ENCODE measurements around the gene PADI3.
"Not testable (repeated sequence)": the region's sequence is repeated elsewhere in the genome, so short reads cannot be mapped to it uniquely, and the experiment has no call there.

PADI3 gene

DNA sequence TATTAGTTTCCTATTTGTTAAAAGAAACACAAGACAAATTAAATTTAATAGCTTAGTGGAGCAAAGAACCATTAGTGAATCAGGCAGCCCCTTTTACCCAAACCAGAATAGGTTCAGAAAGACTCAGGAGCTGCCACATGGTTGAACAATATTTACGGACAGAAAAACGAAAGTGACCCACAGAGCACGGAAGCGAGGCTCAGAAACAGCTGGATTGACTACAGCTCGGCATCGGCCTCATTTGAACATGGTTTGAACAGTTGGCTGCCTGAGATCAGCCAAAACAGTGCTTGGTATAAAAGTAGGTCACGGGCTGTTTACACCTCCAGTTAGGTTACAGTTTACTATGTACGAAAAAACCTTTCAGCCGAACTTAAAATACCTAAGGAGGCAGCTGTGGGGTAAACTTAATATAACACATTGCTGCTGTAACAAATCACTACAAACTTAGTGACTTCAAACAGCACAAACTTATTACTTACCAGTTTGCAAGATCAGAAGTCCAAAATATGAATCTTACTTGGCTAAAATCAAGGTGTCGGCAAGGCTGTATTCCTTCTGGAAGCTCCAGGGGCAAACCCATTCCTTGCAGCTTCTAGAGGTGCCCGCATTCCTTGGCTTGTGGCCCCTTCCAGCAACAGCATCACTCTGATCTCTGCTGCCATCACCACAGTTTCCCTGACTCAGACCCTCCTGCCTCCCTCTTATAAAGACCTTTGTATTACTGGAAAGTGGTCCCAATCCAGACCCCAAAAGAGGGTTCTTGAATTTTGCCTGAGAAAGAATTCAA lies 70.9 kb downstream of the PADI3 start:
- Histone ChIP-seq H3K9ac (ENCODE audit: low read depth in 1 of 2, low read length in 2 of 2) (no peak overlapping the region), H3K27me3 (ENCODE audit: control insufficient read depth in 2 of 2, insufficient read depth in 2 of 2, low read length in 2 of 2) (peaks cover 0 to 5% of the 10 kb centered on the region in 2 donors), H3K36me3 (ENCODE audit: control insufficient read depth in 2 of 2, insufficient read depth in 2 of 2, low read length in 2 of 2) (no peaks in the 10 kb centered on the region), H3K4me3 (ENCODE audit: low read length in 2 of 2) (no peak overlapping the region), H3K4me1 (ENCODE audit: control insufficient read depth in 2 of 2, insufficient read depth in 2 of 2, low read length in 2 of 2) (peaks cover 0 to 3% of the 10 kb centered on the region in 2 donors), H3K9me3 (ENCODE audit: control insufficient read depth in 2 of 2, low read length in 2 of 2) (peaks cover 0 to 2% of the 10 kb centered on the region in 2 donors), H3K27ac (ENCODE audit: low read depth in 2 of 2, low read length in 2 of 2) (no peak overlapping the region)

GRCh38 chr1:17321857-17322390 lies 73.0 kb downstream of the PADI3 start:
- H3K27me3 ChIP-seq (ENCODE audit: control insufficient read depth in 2 of 2, insufficient read depth in 2 of 2, low read length in 2 of 2); H3K9me3 ChIP-seq (ENCODE audit: control insufficient read depth in 2 of 2, low read length in 2 of 2); H3K36me3 ChIP-seq (ENCODE audit: control insufficient read depth in 2 of 2, insufficient read depth in 2 of 2, low read length in 2 of 2); H3K4me1 ChIP-seq (ENCODE audit: control insufficient read depth in 2 of 2, insufficient read depth in 2 of 2, low read length in 2 of 2); H3K9ac ChIP-seq (ENCODE audit: low read depth in 1 of 2, low read length in 2 of 2); H3K27ac ChIP-seq (ENCODE audit: low read depth in 2 of 2, low read length in 2 of 2); H3K4me3 ChIP-seq (ENCODE audit: low read length in 2 of 2): not testable (repeated sequence)

DNA sequence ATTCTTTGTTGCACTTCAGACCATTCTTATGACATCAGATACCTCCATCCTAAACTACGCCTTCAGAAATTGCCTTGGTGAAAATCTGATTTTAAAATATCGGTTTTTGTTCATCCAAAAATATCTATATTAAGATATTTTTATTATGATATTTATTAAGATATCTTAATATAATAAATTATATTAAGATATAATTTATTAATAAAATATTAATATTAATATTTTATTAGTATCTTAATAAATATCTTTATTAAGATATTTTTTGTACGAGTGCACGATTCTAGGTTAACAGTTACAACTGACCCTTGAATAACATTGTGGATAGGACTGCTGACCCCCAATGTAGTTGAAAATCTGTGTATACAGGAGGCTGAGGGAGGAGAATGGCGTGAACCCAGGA lies 80.0 kb downstream of the PADI3 start:
- Histone ChIP-seq H3K9ac (ENCODE audit: low read depth in 1 of 2, low read length in 2 of 2) (no peak overlapping the region), H3K4me3 (ENCODE audit: low read length in 2 of 2) (no peak overlapping the region), H3K36me3 (ENCODE audit: control insufficient read depth in 2 of 2, insufficient read depth in 2 of 2, low read length in 2 of 2) (no peaks in the 10 kb centered on the region), H3K27ac (ENCODE audit: low read depth in 2 of 2, low read length in 2 of 2) (no peak overlapping the region), H3K27me3 (ENCODE audit: control insufficient read depth in 2 of 2, insufficient read depth in 2 of 2, low read length in 2 of 2) (peaks cover 3 to 7% of the 10 kb centered on the region in 2 donors), H3K9me3 (ENCODE audit: control insufficient read depth in 2 of 2, low read length in 2 of 2) (no peaks in the 10 kb centered on the region), H3K4me1 (ENCODE audit: control insufficient read depth in 2 of 2, insufficient read depth in 2 of 2, low read length in 2 of 2) (no peaks in the 10 kb centered on the region)

DNA sequence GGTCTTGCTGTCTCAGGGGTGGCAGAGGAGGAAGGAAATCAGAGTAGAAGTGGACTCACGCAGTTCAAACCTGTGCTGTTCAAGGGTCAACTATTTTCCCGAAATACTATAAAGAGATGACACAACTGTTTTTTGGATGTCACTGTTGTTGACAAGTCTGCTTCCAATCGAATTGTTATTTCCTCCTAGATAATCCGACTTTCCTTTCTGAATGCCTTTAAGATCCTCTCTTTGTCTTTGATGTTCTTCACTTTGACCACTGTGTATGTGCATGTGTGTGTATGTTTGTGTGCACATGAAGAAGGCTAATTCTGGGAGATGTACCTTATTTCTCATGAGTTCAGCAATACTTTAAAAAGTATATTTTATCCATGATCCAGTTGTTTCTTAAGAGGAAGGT lies 80.7 kb downstream of the PADI3 start:
- H3K36me3 ChIP-seq (ENCODE audit: control insufficient read depth in 2 of 2, insufficient read depth in 2 of 2, low read length in 2 of 2): no peaks in the 10 kb centered on the region
- peaks cover 3 to 7% of the 10 kb centered on the region in 2 donors for H3K27me3 ChIP-seq (ENCODE audit: control insufficient read depth in 2 of 2, insufficient read depth in 2 of 2, low read length in 2 of 2)
- no peaks in the 10 kb centered on the region for H3K9me3 ChIP-seq (ENCODE audit: control insufficient read depth in 2 of 2, low read length in 2 of 2)
- H3K4me3 ChIP-seq (ENCODE audit: low read length in 2 of 2): no peak overlapping the region
- no peak overlapping the region for H3K27ac ChIP-seq (ENCODE audit: low read depth in 2 of 2, low read length in 2 of 2)
- H3K9ac ChIP-seq (ENCODE audit: low read depth in 1 of 2, low read length in 2 of 2): no peak overlapping the region
- H3K4me1 ChIP-seq (ENCODE audit: control insufficient read depth in 2 of 2, insufficient read depth in 2 of 2, low read length in 2 of 2): no peaks in the 10 kb centered on the region

DNA sequence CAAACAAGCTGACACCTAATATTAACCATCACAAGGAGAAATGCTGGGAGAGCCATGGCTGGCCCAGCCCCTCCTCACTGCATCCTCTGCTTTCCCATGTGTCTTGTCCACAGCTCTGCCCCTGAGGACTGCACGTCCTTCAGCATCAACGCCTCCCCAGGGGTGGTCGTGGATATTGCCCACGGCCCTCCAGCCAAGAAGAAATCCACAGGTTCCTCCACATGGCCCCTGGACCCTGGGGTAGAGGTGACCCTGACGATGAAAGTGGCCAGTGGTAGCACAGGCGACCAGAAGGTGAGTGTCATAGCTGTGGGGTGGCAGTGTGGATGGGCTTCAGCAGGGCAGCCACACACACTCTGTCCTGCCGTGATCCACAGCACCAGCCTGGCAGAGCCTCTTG lies 82.0 kb downstream of the PADI3 start:
- no peak overlapping the region for H3K4me3 ChIP-seq (ENCODE audit: low read length in 2 of 2)
- no peak overlapping the region for H3K27ac ChIP-seq (ENCODE audit: low read depth in 2 of 2, low read length in 2 of 2)
- no peaks in the 10 kb centered on the region for H3K4me1 ChIP-seq (ENCODE audit: control insufficient read depth in 2 of 2, insufficient read depth in 2 of 2, low read length in 2 of 2)
- peaks cover 3 to 7% of the 10 kb centered on the region in 2 donors for H3K27me3 ChIP-seq (ENCODE audit: control insufficient read depth in 2 of 2, insufficient read depth in 2 of 2, low read length in 2 of 2)
- no peak overlapping the region for H3K9ac ChIP-seq (ENCODE audit: low read depth in 1 of 2, low read length in 2 of 2)
- H3K9me3 ChIP-seq (ENCODE audit: control insufficient read depth in 2 of 2, low read length in 2 of 2): no peaks in the 10 kb centered on the region
- no peaks in the 10 kb centered on the region for H3K36me3 ChIP-seq (ENCODE audit: control insufficient read depth in 2 of 2, insufficient read depth in 2 of 2, low read length in 2 of 2)

GRCh38 chr1:17333081-17333480 lies 84.2 kb downstream of the PADI3 start:
- H3K4me1 ChIP-seq (ENCODE audit: control insufficient read depth in 2 of 2, insufficient read depth in 2 of 2, low read length in 2 of 2): no peaks in the 10 kb centered on the region
- H3K27me3 ChIP-seq (ENCODE audit: control insufficient read depth in 2 of 2, insufficient read depth in 2 of 2, low read length in 2 of 2): peaks cover 3 to 7% of the 10 kb centered on the region in 2 donors
- no peak overlapping the region for H3K27ac ChIP-seq (ENCODE audit: low read depth in 2 of 2, low read length in 2 of 2)
- H3K9me3 ChIP-seq (ENCODE audit: control insufficient read depth in 2 of 2, low read length in 2 of 2): no peaks in the 10 kb centered on the region
- H3K36me3 ChIP-seq (ENCODE audit: control insufficient read depth in 2 of 2, insufficient read depth in 2 of 2, low read length in 2 of 2): no peaks in the 10 kb centered on the region
- H3K9ac ChIP-seq (ENCODE audit: low read depth in 1 of 2, low read length in 2 of 2): no peak overlapping the region
- no peak overlapping the region for H3K4me3 ChIP-seq (ENCODE audit: low read length in 2 of 2)

Data from mucosa of rectum (tissue), 2 donors.